GM18907 (cell line): ENCODE data around the gene CTSL.

ENCODE experiments used
- ATAC-seq: cut with Tn5 transposase; IDR thresholded peaks from one replicate; pipeline ENCODE4 v1.9.1; 2021; ENCODE audit warnings: mild to moderate bottlenecking, moderate library complexity; ENCODE audit not compliant: unreplicated experiment

Gene CTSL

GRCh38 chr9:87725900-87726709, at the start of gene CTSL:
Gene CTSL, plus strand, starts transcription at chr9:87726119. Its CDS starts 1,485 bp downstream, at chr9:87727604.
- ATAC-seq = no peak

GRCh38 chr9:87676976-87677775, 48.7 kb upstream of the CTSL start:
- no peak for ATAC-seq

- no peak for ATAC-seq
Measured at GRCh38 chr9:87677776-87678587, 47.9 kb upstream of the CTSL start.

GRCh38 chr9:87678650-87679355, 47.1 kb upstream of the CTSL start:
- ATAC-seq = no peak

GRCh38 chr9:87681271-87682061, 44.5 kb upstream of the CTSL start:
- ATAC-seq = no peak

GRCh38 chr9:87682085-87682484, 43.8 kb upstream of the CTSL start:
- ATAC-seq = no peak

GRCh38 chr9:87682618-87683017, 43.3 kb upstream of the CTSL start:
- no peak for ATAC-seq

- no peak for ATAC-seq
Measured at GRCh38 chr9:87683751-87684626, 41.9 kb upstream of the CTSL start.

- ATAC-seq = no peak
Measured at GRCh38 chr9:87684627-87685219, 41.2 kb upstream of the CTSL start.

GRCh38 chr9:87685441-87685840, 40.5 kb upstream of the CTSL start:
- ATAC-seq = no peak

GRCh38 chr9:87685871-87686519, 39.9 kb upstream of the CTSL start:
- ATAC-seq = no peak

GRCh38 chr9:87686520-87687090, 39.3 kb upstream of the CTSL start:
- no peak for ATAC-seq

GRCh38 chr9:87687207-87687606, 38.7 kb upstream of the CTSL start:
- ATAC-seq = no peak

GRCh38 chr9:87694236-87694755, 31.6 kb upstream of the CTSL start:
- ATAC-seq = no peak

- ATAC-seq = no peak
Measured at GRCh38 chr9:87695523-87695922, 30.4 kb upstream of the CTSL start.

GRCh38 chr9:87696641-87697040, 29.3 kb upstream of the CTSL start:
- no peak for ATAC-seq

GRCh38 chr9:87698069-87698809, 27.7 kb upstream of the CTSL start:
- no peak for ATAC-seq
